WTC11 (cell line): ENCODE measurements around the gene SFMBT1.

ENCODE experiments used
- CREM ChIP-seq: sonication (generic); formaldehyde crosslinking; IDR thresholded peaks from 2 replicates; pipeline ENCODE4 v1.8.1; 2022; ENCODE audit warnings: mild to moderate bottlenecking, missing genetic modification reagents, moderate library complexity
- ETV6 ChIP-seq: sonication (generic); formaldehyde crosslinking; IDR thresholded peaks from 2 replicates; pipeline ENCODE4 v1.8.1; 2022; ENCODE audit warnings: mild to moderate bottlenecking, missing genetic modification reagents
- FOXJ3 ChIP-seq: sonication (generic); formaldehyde crosslinking; IDR thresholded peaks from 2 replicates; pipeline ENCODE4 v1.9.0; 2021; ENCODE audit warnings: missing genetic modification reagents, mild to moderate bottlenecking, borderline replicate concordance
- KAT7 ChIP-seq: sonication (generic); formaldehyde crosslinking; IDR thresholded peaks from 2 replicates; pipeline ENCODE4 v1.8.1; 2023; ENCODE audit warnings: missing genetic modification reagents, mild to moderate bottlenecking, borderline replicate concordance
- SOX15 ChIP-seq: fragments of 250-450 bp; sonication (Bioruptor Pico); IDR thresholded peaks from 2 replicates; pipeline ENCODE4 v1.9.0; 2021; ENCODE audit warnings: mild to moderate bottlenecking
- ZNF121 ChIP-seq: sonication (generic); formaldehyde crosslinking; IDR thresholded peaks from 2 replicates; pipeline ENCODE4 v1.8.0; 2023; ENCODE audit warnings: missing genetic modification reagents
- ZNF423 ChIP-seq: fragments of 250-450 bp; sonication (Bioruptor Pico); IDR thresholded peaks from 2 replicates; pipeline ENCODE4 v2.1.2; 2022; ENCODE audit warnings: mild to moderate bottlenecking, moderate library complexity
- TF ChIP-seq, protein P1 (sequence below): sonication (generic); formaldehyde crosslinking; IDR thresholded peaks from 2 replicates; pipeline ENCODE4 v1.8.1; 2023; ENCODE audit warnings: mild to moderate bottlenecking, missing genetic modification reagents, borderline replicate concordance
- TF ChIP-seq, protein P2 (sequence below): sonication (generic); formaldehyde crosslinking; IDR thresholded peaks from 2 replicates; pipeline ENCODE4 v1.8.1; 2023; ENCODE audit warnings: mild to moderate bottlenecking, missing genetic modification reagents, moderate library complexity
- TF ChIP-seq, protein P3 (sequence below): fragments of 250-450 bp; sonication (Bioruptor Pico); conservative IDR thresholded peaks from 2 replicates; pipeline ENCODE4 v1.9.0; 2021; ENCODE audit warnings: mild to moderate bottlenecking
- TF ChIP-seq, protein P4 (sequence below): fragments of 200-600 bp; IDR thresholded peaks from 2 replicates; pipeline ENCODE4 v1.8.0; 2022; ENCODE audit warnings: antibody characterized with exemption
- TF ChIP-seq, protein P5 (sequence below): sonication (generic); formaldehyde crosslinking; IDR thresholded peaks from 2 replicates; pipeline ENCODE4 v1.8.1; 2022; ENCODE audit warnings: mild to moderate bottlenecking, moderate library complexity, missing genetic modification reagents
- TF ChIP-seq, protein P6 (sequence below): sonication (generic); formaldehyde crosslinking; IDR thresholded peaks from 2 replicates; pipeline ENCODE4 v1.8.1; 2023; ENCODE audit warnings: mild to moderate bottlenecking, missing genetic modification reagents

DNA sequence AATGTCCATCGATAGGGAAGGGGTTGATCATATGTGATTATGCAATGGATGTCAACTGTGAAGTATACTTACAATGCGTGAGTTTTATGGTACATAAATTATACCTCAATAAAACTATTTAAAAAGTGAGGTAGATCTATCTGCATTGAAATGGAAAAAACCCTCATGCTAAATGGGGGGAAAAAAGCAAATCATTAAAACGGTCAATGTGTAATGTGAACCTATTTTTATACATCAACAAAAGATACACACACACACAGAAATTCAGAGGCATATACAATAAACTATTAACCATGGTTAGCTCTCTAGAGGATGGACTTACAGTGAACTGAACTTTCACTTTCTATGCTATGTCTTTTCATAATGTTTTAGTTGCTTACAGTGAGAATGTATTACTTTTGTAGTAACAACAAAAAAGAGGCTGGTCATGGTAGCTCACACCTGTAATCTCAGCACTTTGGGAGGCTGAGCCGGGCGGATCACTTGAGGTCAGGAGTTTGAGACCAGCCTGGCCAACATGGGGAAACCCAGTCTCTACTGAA lies 171.6 kb downstream of the SFMBT1 start:
- TF ChIP-seq ETV6 (CRISPR knock-in tag) = no peak
- TF ChIP-seq, protein P1, sequence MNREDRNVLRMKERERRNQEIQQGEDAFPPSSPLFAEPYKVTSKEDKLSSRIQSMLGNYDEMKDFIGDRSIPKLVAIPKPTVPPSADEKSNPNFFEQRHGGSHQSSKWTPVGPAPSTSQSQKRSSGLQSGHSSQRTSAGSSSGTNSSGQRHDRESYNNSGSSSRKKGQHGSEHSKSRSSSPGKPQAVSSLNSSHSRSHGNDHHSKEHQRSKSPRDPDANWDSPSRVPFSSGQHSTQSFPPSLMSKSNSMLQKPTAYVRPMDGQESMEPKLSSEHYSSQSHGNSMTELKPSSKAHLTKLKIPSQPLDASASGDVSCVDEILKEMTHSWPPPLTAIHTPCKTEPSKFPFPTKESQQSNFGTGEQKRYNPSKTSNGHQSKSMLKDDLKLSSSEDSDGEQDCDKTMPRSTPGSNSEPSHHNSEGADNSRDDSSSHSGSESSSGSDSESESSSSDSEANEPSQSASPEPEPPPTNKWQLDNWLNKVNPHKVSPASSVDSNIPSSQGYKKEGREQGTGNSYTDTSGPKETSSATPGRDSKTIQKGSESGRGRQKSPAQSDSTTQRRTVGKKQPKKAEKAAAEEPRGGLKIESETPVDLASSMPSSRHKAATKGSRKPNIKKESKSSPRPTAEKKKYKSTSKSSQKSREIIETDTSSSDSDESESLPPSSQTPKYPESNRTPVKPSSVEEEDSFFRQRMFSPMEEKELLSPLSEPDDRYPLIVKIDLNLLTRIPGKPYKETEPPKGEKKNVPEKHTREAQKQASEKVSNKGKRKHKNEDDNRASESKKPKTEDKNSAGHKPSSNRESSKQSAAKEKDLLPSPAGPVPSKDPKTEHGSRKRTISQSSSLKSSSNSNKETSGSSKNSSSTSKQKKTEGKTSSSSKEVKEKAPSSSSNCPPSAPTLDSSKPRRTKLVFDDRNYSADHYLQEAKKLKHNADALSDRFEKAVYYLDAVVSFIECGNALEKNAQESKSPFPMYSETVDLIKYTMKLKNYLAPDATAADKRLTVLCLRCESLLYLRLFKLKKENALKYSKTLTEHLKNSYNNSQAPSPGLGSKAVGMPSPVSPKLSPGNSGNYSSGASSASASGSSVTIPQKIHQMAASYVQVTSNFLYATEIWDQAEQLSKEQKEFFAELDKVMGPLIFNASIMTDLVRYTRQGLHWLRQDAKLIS (CRISPR knock-in tag) = no peak
- TF ChIP-seq, protein P2, sequence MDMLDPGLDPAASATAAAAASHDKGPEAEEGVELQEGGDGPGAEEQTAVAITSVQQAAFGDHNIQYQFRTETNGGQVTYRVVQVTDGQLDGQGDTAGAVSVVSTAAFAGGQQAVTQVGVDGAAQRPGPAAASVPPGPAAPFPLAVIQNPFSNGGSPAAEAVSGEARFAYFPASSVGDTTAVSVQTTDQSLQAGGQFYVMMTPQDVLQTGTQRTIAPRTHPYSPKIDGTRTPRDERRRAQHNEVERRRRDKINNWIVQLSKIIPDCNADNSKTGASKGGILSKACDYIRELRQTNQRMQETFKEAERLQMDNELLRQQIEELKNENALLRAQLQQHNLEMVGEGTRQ (CRISPR knock-in tag) = no peak
- no peak for TF ChIP-seq ZNF423
- no peak for TF ChIP-seq FOXJ3 (CRISPR knock-in tag)
- no peak for TF ChIP-seq SOX15 (CRISPR knock-in tag)
- TF ChIP-seq, protein P3, sequence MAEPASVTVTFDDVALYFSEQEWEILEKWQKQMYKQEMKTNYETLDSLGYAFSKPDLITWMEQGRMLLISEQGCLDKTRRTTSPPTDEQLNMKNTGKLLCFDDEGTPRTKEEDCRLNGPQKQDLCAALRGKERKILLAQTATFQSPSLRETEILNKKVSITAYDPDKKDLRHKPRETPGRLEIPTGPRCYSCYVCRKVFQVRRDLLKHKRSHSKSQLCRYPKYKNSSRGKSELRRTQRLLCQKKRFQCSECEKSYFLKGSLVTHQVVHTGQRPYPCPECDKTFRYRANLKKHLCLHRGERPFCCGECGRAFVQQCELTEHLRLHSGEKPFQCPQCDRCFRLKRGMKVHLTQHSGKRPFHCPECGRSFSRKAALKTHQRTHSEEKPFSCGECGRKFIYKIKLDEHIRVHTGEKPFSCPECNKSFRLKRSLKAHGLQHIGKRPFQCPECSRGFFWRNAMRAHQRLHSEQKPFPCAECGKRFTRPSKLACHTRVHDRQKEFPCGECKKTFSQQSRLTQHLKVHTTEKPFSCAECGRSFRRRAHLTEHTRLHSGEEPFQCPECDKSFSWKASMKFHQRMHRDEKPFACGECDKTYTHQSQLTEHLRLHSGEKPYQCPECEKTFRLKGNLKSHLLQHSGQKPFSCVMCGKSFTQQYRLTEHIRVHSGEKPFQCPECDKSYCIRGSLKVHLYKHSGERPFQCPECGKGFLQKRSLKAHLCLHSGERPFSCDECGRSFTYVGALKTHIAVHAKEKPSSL (CRISPR knock-in tag) = no peak
- TF ChIP-seq, protein P4, sequence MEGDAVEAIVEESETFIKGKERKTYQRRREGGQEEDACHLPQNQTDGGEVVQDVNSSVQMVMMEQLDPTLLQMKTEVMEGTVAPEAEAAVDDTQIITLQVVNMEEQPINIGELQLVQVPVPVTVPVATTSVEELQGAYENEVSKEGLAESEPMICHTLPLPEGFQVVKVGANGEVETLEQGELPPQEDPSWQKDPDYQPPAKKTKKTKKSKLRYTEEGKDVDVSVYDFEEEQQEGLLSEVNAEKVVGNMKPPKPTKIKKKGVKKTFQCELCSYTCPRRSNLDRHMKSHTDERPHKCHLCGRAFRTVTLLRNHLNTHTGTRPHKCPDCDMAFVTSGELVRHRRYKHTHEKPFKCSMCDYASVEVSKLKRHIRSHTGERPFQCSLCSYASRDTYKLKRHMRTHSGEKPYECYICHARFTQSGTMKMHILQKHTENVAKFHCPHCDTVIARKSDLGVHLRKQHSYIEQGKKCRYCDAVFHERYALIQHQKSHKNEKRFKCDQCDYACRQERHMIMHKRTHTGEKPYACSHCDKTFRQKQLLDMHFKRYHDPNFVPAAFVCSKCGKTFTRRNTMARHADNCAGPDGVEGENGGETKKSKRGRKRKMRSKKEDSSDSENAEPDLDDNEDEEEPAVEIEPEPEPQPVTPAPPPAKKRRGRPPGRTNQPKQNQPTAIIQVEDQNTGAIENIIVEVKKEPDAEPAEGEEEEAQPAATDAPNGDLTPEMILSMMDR = no peak
- no peak for TF ChIP-seq ZNF121
- TF ChIP-seq KAT7 = no peak
- TF ChIP-seq, protein P5, sequence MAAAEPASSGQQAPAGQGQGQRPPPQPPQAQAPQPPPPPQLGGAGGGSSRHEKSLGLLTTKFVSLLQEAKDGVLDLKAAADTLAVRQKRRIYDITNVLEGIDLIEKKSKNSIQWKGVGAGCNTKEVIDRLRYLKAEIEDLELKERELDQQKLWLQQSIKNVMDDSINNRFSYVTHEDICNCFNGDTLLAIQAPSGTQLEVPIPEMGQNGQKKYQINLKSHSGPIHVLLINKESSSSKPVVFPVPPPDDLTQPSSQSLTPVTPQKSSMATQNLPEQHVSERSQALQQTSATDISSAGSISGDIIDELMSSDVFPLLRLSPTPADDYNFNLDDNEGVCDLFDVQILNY (CRISPR knock-in tag) = no peak
- TF ChIP-seq, protein P6, sequence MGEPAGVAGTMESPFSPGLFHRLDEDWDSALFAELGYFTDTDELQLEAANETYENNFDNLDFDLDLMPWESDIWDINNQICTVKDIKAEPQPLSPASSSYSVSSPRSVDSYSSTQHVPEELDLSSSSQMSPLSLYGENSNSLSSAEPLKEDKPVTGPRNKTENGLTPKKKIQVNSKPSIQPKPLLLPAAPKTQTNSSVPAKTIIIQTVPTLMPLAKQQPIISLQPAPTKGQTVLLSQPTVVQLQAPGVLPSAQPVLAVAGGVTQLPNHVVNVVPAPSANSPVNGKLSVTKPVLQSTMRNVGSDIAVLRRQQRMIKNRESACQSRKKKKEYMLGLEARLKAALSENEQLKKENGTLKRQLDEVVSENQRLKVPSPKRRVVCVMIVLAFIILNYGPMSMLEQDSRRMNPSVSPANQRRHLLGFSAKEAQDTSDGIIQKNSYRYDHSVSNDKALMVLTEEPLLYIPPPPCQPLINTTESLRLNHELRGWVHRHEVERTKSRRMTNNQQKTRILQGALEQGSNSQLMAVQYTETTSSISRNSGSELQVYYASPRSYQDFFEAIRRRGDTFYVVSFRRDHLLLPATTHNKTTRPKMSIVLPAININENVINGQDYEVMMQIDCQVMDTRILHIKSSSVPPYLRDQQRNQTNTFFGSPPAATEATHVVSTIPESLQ (CRISPR knock-in tag) = no peak
- TF ChIP-seq CREM = no peak
